Fibroblast of skin of back (primary cell): ENCODE data around the gene CSNK1D.

Experiments used
- DNase-seq: peaks from one replicate; pipeline ENCODE4 v3.0.0-alpha.2; 2013

The CSNK1D gene

GRCh38 chr17:82310877-82311276 is 37.4 kb upstream of the CSNK1D start:
- DNase-seq, result no peak

DNA sequence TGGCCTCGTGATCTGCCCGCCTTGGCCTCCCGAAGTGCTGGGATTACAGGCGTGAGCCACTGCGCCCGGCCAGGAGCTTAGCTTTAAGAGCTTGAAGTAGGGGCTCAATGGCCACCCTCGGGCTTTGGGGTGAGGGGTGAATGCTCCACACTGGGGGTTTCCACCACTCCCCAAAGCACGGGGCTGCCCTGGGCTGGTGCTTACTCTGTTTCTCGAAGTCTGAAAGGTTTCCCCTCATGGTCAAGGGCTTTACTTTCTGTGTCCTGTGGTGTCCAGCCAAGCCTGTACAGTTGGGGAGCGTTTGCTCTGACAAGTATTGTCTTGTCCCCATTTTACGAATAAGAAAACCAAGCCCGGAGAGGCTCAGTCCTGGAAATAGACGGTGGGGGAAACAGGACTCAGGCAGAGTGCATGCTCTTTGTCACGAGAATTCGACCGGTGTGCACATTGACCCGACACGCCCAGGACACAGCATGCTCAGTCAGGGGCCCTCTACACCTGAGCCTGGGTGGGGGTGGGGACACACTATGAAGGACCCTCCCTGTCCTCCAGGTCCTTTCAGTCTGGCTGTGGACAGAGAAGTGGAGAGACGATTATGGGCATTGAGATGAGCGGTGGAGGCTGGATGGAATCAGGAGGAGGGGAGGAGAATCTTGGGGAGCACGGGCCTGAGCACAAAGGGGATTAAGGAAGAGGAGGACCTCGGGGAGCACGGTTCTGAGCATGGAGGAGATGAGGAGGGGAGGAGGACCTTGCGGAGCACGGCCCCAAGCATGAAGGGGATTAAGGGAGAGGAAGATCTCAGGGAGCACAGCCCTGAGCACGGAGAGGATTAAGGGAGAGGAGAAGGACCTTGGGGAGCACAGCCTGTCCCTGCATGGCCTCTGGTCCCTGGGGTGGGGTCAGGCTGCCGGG is 36.4 kb upstream of the CSNK1D start:
- DNase-seq, result no peak

DNA sequence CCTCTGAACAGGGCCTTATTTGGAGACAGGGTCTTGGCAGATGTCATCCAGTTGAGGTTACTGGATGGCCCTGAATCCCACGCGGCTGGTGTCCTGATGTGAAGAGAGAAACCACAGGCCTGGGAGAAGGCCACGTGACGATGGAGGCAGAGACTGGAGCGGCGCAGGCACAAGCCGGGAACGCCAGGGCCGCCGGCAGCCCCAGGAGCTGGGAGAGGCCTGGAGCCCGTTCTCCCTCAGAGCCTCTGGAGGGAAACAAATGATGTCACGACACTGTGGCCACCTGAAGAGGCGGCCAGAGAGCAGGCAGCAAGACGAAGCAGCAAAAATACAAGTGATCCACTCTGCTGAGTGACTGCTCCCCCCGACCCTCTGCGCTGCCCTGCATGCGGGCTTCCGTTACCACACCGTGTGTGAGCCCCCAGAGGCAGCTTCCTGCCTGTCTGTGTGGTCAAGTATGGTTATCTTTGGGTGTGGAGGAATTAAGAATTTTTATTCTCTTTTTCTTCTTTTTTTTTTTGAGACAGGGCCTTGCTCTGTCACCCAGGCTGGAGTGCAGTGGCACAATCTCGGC is 32.3 kb upstream of the CSNK1D start:
- no peak for DNase-seq

GRCh38 chr17:82304826-82305726 is 31.6 kb upstream of the CSNK1D start:
- DNase-seq, result no peak

- no peak for DNase-seq
Measured at GRCh38 chr17:82303944-82304808, 30.7 kb upstream of the CSNK1D start.

DNA sequence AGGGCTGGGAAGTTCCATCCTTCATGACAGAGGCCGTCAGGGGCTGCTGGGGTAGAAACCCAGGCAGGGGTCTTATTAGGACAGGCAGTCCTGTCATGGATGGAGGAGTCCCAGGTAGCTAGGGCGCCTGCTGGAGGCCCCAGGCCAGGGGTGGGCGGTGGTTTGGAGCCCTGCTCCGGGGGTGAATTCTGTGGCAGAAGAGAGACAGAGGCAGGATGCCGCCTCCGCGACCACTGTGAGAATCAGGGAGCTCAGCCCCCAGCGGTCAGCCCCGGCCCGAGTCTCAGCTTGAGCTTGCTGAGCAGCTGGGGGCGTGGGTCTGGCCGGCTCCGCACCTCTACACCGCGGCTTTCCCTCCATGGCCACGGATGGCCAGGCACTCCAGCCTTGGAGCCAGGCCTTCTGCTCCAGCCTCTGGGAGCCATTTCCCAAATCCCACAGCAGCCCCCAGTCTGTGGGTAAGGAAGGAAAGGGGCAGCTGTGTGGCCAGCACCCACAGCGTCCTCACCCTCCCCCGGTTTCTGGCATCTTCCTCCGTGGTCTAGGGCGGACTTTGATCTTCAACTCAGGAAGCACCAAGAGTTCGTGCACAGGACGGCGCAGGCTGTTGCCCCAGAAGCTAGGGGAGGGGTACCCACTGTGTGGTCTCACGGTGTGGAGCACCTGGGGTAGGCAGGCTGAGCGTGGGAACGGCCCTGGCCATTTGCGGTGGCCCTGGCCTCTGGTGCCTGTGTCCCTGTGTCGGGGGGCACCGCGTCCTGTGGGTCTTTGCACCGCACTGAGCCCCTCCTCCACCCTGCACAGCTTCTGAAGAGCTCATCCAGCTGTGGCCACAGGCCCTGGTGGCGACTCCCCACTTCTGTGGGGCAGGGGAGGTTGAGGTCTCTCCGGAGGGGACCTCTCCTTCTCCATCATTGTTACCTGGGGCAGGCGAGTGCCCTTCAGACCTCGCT is 29.8 kb upstream of the CSNK1D start:
- no peak for DNase-seq

- no peak for DNase-seq
Measured at GRCh38 chr17:82302568-82302963, 29.1 kb upstream of the CSNK1D start.

DNA sequence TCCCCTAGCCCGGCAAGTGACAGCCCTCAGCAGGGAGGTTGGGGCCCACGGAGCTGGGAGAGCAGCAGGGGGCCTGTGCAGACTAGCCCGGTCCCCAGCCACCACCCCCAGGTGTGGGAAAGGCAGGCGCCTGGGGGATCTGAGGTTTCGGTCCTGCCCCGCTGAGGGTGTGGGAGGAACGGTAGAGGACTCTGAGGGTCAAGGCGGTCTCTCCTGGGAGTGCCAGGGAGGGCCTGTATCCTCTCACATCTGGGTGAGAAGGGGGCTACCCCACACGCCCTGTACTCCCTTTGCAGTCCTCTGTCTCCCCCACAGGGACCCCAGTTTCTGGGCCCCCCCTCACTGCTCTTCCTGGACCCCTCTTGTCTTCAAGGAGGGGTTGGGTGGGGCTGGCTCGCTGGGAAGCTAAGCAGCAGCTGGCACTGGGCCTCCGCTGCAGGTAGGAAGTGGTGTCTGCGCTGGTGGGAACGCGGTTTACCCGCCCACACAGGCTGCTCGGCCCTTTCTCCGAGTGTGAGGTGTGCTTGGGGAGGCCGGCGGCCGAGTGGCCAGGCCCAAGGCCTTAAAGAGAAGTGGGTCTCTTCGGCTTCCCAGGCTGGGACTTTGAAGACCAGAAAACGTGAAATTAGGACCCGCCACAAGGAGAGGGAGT is 28.5 kb upstream of the CSNK1D start:
- no peak for DNase-seq

DNA sequence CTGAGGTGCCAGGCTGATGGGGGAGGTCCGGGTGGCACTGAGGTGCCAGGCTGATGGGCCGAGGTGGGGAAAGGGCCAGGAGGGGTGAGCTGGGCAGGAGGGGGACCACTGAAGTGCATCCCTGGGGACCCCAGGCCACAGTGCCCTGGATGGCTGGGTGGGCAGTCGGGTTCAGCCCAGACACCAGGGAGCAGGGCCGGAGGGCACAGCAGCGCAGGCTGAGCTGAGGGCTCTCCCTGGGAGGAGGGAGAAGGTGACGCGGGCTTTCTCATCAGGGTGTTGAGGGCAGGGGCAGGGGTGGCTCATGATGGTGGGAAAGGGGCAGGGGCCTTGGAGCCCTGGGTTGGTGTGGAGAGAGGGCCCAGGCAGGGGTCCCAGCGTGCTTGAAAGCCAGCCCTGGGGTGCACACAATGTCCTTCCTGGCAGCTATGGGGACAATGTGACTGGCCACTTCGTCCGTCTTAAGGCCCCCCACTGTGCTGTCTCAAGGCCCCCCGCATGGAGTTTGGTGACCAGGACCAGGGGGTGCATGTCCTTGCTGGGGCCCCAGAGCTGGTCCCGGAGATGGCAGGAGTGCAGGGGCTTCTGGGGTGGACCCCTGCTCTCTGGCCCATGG is 27.9 kb upstream of the CSNK1D start:
- DNase-seq, result no peak

- peak; percentile 59 for DNase-seq
Measured at GRCh38 chr17:82300707-82301270, 27.3 kb upstream of the CSNK1D start.

- no peak for DNase-seq
Measured at GRCh38 chr17:82300228-82300627, 26.7 kb upstream of the CSNK1D start.

DNA sequence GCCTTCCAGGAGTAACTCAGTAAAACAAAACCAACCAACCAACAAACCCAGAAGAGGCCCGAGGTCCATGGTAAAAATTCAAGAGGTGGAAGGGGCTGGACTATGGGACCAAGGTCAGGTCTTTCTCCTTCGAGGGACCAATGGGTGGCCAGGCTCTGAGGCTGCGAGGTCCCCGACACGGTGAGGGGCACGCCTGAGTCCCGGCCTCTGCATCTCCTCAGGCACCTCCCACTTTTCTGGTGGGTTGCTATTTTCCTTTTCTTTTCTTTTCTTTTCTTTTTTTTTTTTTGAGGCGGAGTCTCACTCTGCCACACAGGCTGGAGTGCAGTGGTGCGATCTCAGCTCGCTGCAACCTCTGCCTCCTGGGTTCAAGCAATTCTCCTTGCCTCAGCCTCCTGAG is 26.0 kb upstream of the CSNK1D start:
- DNase-seq, result no peak

- no peak for DNase-seq
Measured at GRCh38 chr17:82298538-82299421, 25.3 kb upstream of the CSNK1D start.

- DNase-seq, result peak; percentile 91
Measured at GRCh38 chr17:82297714-82298537, 24.4 kb upstream of the CSNK1D start.

GRCh38 chr17:82297280-82297713 is 23.8 kb upstream of the CSNK1D start:
- peak; percentile 23 for DNase-seq

GRCh38 chr17:82296511-82297279 is 23.2 kb upstream of the CSNK1D start:
- DNase-seq, result no peak

- no peak for DNase-seq
Measured at GRCh38 chr17:82295472-82295814, 21.9 kb upstream of the CSNK1D start.
